Nephron (organoid): Measurements from ENCODE around the gene BAIAP2L2.

Experiments used
- H3K27ac Mint-ChIP-seq, 3 experiments: 2 replicates each; pipeline ENCODE4 v1.8.0; 2020; ENCODE audit warnings: mixed read lengths in 3 of 3, mild to moderate bottlenecking in 2 of 3, moderate library complexity in 1 of 3
- H3K27me3 Mint-ChIP-seq: 2 replicates; pipeline ENCODE4 v1.8.0; 2021; ENCODE audit warnings: low read depth, mild to moderate bottlenecking, moderate library complexity, mixed read lengths
- H3K36me3 Mint-ChIP-seq: 2 replicates; pipeline ENCODE4 v1.8.0; 2020; ENCODE audit warnings: low read depth, mixed read lengths
- H3K4me1 Mint-ChIP-seq: 2 replicates; pipeline ENCODE4 v1.8.0; 2020; ENCODE audit warnings: mixed read lengths
- H3K4me3 Mint-ChIP-seq, 3 experiments: 2 replicates each; pipeline ENCODE4 v1.8.0; 2020; ENCODE audit warnings: mild to moderate bottlenecking in 3 of 3, mixed read lengths in 3 of 3, moderate library complexity in 2 of 3
- H3K9me3 Mint-ChIP-seq: 2 replicates; pipeline ENCODE4 v1.8.0; 2020; ENCODE audit warnings: mixed read lengths
- CTCF ChIP-seq, 3 experiments: fragments of 200-600 bp; sonication (generic); IDR thresholded peaks; one replicate each; pipeline ENCODE4 v1.5.0; 2021; ENCODE audit warnings: antibody characterized with exemption in 3 of 3; ENCODE audit not compliant: unreplicated experiment in 3 of 3

BAIAP2L2 gene

GRCh38 chr22:38110863-38111852, 674 bp upstream of the BAIAP2L2 start:
- TF ChIP-seq CTCF (IDR thresholded peaks at IDR 0.05; ENCODE audit: unreplicated experiment in 3 of 3), result no peak
- peak overlapping the region in 1 of 3 experiments; percentile 92 for H3K27ac Mint-ChIP-seq
- no peaks in the 10 kb centered on the region for H3K36me3 Mint-ChIP-seq
- peaks cover 11% of the 10 kb centered on the region for H3K27me3 Mint-ChIP-seq
- no peaks in the 10 kb centered on the region for H3K9me3 Mint-ChIP-seq
- peaks cover 5% of the 10 kb centered on the region for H3K4me1 Mint-ChIP-seq
- H3K4me3 Mint-ChIP-seq, result peak overlapping the region in 1 of 3 experiments; percentile 40

- Mint-ChIP-seq H3K9me3 (no peaks in the 10 kb centered on the region), H3K4me3 (peak overlapping the region in 1 of 3 experiments; percentile 27), H3K36me3 (no peaks in the 10 kb centered on the region), H3K4me1 (peaks cover 3% of the 10 kb centered on the region), H3K27ac (no peak overlapping the region), H3K27me3 (peaks cover 11% of the 10 kb centered on the region)
- no peak for TF ChIP-seq CTCF (IDR thresholded peaks at IDR 0.05; ENCODE audit: unreplicated experiment in 3 of 3)
Measured at GRCh38 chr22:38109371-38110001, 998 bp downstream of the BAIAP2L2 start.

- no peak for TF ChIP-seq CTCF (IDR thresholded peaks at IDR 0.05; ENCODE audit: unreplicated experiment in 3 of 3)
- H3K9me3 Mint-ChIP-seq, result no peaks in the 10 kb centered on the region
- H3K4me3 Mint-ChIP-seq, result no peak overlapping the region
- no peak overlapping the region for H3K27ac Mint-ChIP-seq
- H3K36me3 Mint-ChIP-seq, result no peaks in the 10 kb centered on the region
- H3K4me1 Mint-ChIP-seq, result no peaks in the 10 kb centered on the region
- peaks cover 11% of the 10 kb centered on the region for H3K27me3 Mint-ChIP-seq
Measured at GRCh38 chr22:38108561-38109319, 1.7 kb downstream of the BAIAP2L2 start.

GRCh38 chr22:38107692-38108515, 2.6 kb downstream of the BAIAP2L2 start:
- Mint-ChIP-seq H3K27ac (no peak overlapping the region), H3K27me3 (peaks cover 7% of the 10 kb centered on the region), H3K36me3 (no peaks in the 10 kb centered on the region), H3K9me3 (no peaks in the 10 kb centered on the region), H3K4me3 (no peak overlapping the region), H3K4me1 (no peaks in the 10 kb centered on the region)
- TF ChIP-seq CTCF (IDR thresholded peaks at IDR 0.05; ENCODE audit: unreplicated experiment in 3 of 3), result no peak

- no peak for TF ChIP-seq CTCF (IDR thresholded peaks at IDR 0.05; ENCODE audit: unreplicated experiment in 3 of 3)
- H3K27ac Mint-ChIP-seq, result no peak overlapping the region
- no peak overlapping the region for H3K4me3 Mint-ChIP-seq
- H3K36me3 Mint-ChIP-seq, result no peaks in the 10 kb centered on the region
- H3K4me1 Mint-ChIP-seq, result no peaks in the 10 kb centered on the region
- H3K9me3 Mint-ChIP-seq, result no peaks in the 10 kb centered on the region
- H3K27me3 Mint-ChIP-seq, result peaks cover 7% of the 10 kb centered on the region
Measured at GRCh38 chr22:38106814-38107578, 3.5 kb downstream of the BAIAP2L2 start.
